Thyroid gland (tissue), 4 donors: Measurements from ENCODE around the gene TRIM33. TPM values are rescaled to one million over a fixed set of nuclear protein-coding genes. Genes with fewer than 3 reads are reported as not detected.

Experiments used
- DNase-seq, 2 donors: peaks; one replicate each; pipeline ENCODE4 v3.0.0-alpha.2; 2019
- H3K27ac ChIP-seq, 3 donors: fragments of 200-600 bp; sonication (generic); 1 replicate in 2 of 3; 2 replicates in 1 of 3; pipeline ENCODE4 v1.5.1; 2016 to 2019; ENCODE audit warnings: mild to moderate bottlenecking in 1 of 3, moderate library complexity in 1 of 3
- H3K27me3 ChIP-seq: fragments of 200-600 bp; sonication (generic); one replicate; pipeline ENCODE4 v1.5.1; 2019
- H3K36me3 ChIP-seq, 2 donors: fragments of 200-600 bp; sonication (generic); one replicate each; pipeline ENCODE4 v1.5.1; 2016 to 2019
- H3K4me1 ChIP-seq, 2 donors: fragments of 200-600 bp; sonication (generic); one replicate each; pipeline ENCODE4 v1.5.1; 2017 to 2019
- H3K4me3 ChIP-seq, 3 donors: fragments of 200-600 bp; sonication (generic); replicated peaks in 1 of 3; 1 replicate in 2 of 3; 2 replicates in 1 of 3; pipeline ENCODE4 v1.5.1; 2016; ENCODE audit warnings: mild to moderate bottlenecking in 1 of 3
- H3K9me3 ChIP-seq: fragments of 200-600 bp; sonication (generic); one replicate; pipeline ENCODE4 v1.5.1; 2017
- CTCF ChIP-seq, 6 experiments: fragments of 200-600 bp in 3 of 6; fragments of 450-650 bp in 3 of 6; sonication (generic) in 3 of 6; IDR thresholded peaks; one replicate each; pipeline ENCODE4 v1.5.1; 2016 to 2019; ENCODE audit warnings: antibody characterized with exemption in 6 of 6, mild to moderate bottlenecking in 2 of 6, inconsistent platforms in 1 of 6, moderate library complexity in 1 of 6
- POLR2A ChIP-seq, 2 donors: fragments of 450-650 bp; IDR thresholded peaks; one replicate each; pipeline ENCODE4 v1.6.1; 2017; ENCODE audit warnings: antibody characterized with exemption in 2 of 2, mild to moderate bottlenecking in 2 of 2, moderate library complexity in 1 of 2
- WGBS, 2 donors: methylation state at CpG; one replicate each; pipeline ENCODE4 v1.1.5; 2017; 5-methylcytosine and 5-hydroxymethylcytosine counted together
- intact Hi-C: fragments of 100-400 bp; cut with DNase I; formaldehyde crosslinking; loops from one replicate; pipeline ENCODE4 v1.15.1; 2023
- total RNA-seq, 4 donors: library from RNA; depleted of rRNA; stranded (reverse); fragments of >200 nt; gene quantifications; one replicate each; pipeline ENCODE4 v1.2.3, GENCODE V29; 2016

TRIM33 gene
- total RNA-seq, 4 donors from 2014 or later, result 53.9 to 112 (median 58.0) TPM

GRCh38 chr1:114387010-114387360 is 124.0 kb downstream of the TRIM33 start:
- Histone ChIP-seq H3K27ac (no peak overlapping the region), H3K27me3 (no peaks in the 10 kb centered on the region), H3K9me3 (no peaks in the 10 kb centered on the region), H3K4me1 (no peaks in the 10 kb centered on the region), H3K4me3 (no peak overlapping the region), H3K36me3 (peaks cover 0 to under 1% of the 10 kb centered on the region in 2 donors)
- WGBS, 2 donors, result 85 to 89% methylated on average over 1 of the region's 1 CpG
- intact Hi-C loops, result no loop called here
- DNase-seq, result no peak
- TF ChIP-seq POLR2A (IDR thresholded peaks at IDR 0.05), result no peak
- no peak for TF ChIP-seq CTCF (IDR thresholded peaks at IDR 0.05)

- intact Hi-C loops, result no loop called here
- TF ChIP-seq CTCF (IDR thresholded peaks at IDR 0.05), result no peak
- no peak for TF ChIP-seq POLR2A (IDR thresholded peaks at IDR 0.05)
- no peaks in the 10 kb centered on the region for H3K9me3 ChIP-seq
- DNase-seq, result no peak
- H3K36me3 ChIP-seq, result no peaks in the 10 kb centered on the region
- no peaks in the 10 kb centered on the region for H3K27me3 ChIP-seq
- no peaks in the 10 kb centered on the region for H3K4me1 ChIP-seq
- H3K27ac ChIP-seq, result no peak overlapping the region
- H3K4me3 ChIP-seq, result no peak overlapping the region
- WGBS, 2 donors, result 69 to 87% methylated on average over 3 of the region's 3 CpGs
These were observed 124.6 kb downstream of the TRIM33 start for GRCh38 chr1:114386129-114387009.

GRCh38 chr1:114384922-114385321 is 126.1 kb downstream of the TRIM33 start:
- TF ChIP-seq CTCF (IDR thresholded peaks at IDR 0.05) (no peak), POLR2A (IDR thresholded peaks at IDR 0.05) (no peak)

GRCh38 chr1:114379987-114380386 is 131.0 kb downstream of the TRIM33 start:
- Histone ChIP-seq H3K4me1 (no peaks in the 10 kb centered on the region), H3K9me3 (no peaks in the 10 kb centered on the region), H3K27me3 (no peaks in the 10 kb centered on the region), H3K4me3 (no peak overlapping the region), H3K36me3 (no peaks in the 10 kb centered on the region), H3K27ac (no peak overlapping the region)
- TF ChIP-seq POLR2A (IDR thresholded peaks at IDR 0.05), result no peak
- TF ChIP-seq CTCF (IDR thresholded peaks at IDR 0.05), result no peak
- no peak for DNase-seq
- intact Hi-C loops, result no loop called here

More at GRCh38 chr1:114384922-114385321, 126.1 kb downstream of the TRIM33 start:
- H3K27me3 ChIP-seq, result no peaks in the 10 kb centered on the region
- intact Hi-C loops, result no loop called here
- H3K27ac ChIP-seq, result no peak overlapping the region
- no peaks in the 10 kb centered on the region for H3K4me1 ChIP-seq
- no peaks in the 10 kb centered on the region for H3K36me3 ChIP-seq
- H3K9me3 ChIP-seq, result no peaks in the 10 kb centered on the region
- WGBS, 2 donors, result 88 to 96% methylated on average over 1 of the region's 1 CpG
- no peak overlapping the region for H3K4me3 ChIP-seq
- no peak for DNase-seq

GRCh38 chr1:114379358-114379757 is 131.6 kb downstream of the TRIM33 start:
- intact Hi-C loops, result no loop called here
- no peaks in the 10 kb centered on the region for H3K9me3 ChIP-seq

More at GRCh38 chr1:114379358-114379757, 131.6 kb downstream of the TRIM33 start:
- DNase-seq, result no peak
- no peak for TF ChIP-seq POLR2A (IDR thresholded peaks at IDR 0.05)
- no peak for TF ChIP-seq CTCF (IDR thresholded peaks at IDR 0.05)
- H3K27ac ChIP-seq, result no peak overlapping the region
- H3K27me3 ChIP-seq, result no peaks in the 10 kb centered on the region
- H3K4me3 ChIP-seq, result no peak overlapping the region
- 86 to 88% methylated on average over 2 of the region's 2 CpGs for WGBS, 2 donors
- H3K4me1 ChIP-seq, result no peaks in the 10 kb centered on the region
- H3K36me3 ChIP-seq, result no peaks in the 10 kb centered on the region
